HG03097 (cell line): ENCODE results near the gene TSPAN18.

ENCODE experiments used
- ATAC-seq: cut with Tn5 transposase; IDR thresholded peaks from one replicate; pipeline ENCODE4 v1.9.1; 2021; ENCODE audit not compliant: unreplicated experiment, low FRiP score

The TSPAN18 gene

DNA sequence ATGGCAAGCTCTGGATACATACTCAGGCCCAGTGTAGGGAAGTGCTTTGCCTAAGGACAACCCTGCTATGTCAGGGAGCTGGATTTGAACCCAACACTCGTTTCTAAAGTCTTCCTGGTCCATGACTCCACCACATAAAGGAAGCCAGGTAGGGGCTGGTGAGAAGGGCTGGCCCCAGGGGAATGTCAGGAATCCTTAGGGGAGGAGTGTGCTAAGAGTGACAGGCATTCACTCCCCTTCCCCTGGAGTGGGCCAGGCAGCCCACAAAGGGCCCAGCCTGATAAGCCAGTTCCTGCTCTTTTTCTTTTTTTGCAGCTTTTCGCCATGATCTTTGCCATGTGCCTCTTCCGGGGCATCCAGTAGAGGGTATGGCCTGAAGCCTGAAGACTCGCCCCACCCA, 202.1 kb downstream of the TSPAN18 start:
- no peak for ATAC-seq

DNA sequence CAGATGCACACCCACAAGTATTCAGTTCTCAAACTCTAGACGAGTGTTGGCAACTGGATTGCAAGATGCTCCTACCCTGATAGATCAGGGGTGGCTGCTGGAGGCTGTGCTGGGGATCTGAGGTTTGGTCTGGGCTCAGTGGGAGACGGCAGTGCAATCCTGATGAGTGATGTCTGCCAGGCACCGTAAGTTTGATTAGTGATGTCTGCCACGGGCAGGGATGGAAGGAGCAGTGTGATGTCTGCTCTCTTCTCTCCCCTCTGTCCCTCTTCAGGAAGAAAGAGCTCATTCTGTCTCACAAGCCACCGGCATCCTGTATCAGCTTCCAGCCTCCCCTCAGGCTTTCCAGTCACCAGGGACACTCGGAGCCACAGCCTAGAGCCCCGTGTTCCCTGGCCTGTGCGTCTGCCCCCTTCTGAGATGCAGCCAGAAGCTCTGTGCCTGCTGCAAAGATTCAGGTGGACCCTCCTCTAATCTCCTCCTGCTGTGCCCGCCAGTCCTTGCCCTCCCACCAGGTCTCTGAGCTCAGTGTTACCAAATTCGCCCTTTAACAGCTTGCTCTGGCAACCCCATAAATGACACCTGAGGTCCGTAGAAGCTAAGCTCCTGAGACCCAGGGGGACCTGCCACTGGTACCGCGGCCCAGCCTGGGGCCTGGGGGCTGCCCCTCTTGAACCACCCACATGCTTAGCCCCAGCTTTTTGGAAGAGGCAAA, 204.0 kb downstream of the TSPAN18 start:
- ATAC-seq: no peak

DNA sequence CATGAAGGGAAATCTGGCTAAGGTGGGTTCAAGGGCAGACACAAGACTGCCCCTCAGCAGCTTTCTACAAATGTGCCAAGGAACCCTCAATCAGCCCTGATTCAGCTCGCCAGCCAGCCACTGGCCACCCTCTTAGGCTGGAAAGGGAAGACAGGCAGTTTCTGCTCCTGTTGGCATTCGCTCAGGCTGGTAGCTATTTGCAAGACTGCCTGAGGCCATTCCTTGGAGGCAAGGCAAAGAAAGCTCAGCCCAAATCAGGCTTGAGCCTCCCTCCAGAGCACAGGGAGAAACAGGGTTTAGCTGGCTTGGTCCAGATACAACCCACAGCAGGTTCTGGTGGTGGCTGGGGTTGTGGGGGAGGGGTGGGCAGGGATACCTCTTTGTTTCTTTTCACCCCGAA, 204.7 kb downstream of the TSPAN18 start:
- no peak for ATAC-seq

DNA sequence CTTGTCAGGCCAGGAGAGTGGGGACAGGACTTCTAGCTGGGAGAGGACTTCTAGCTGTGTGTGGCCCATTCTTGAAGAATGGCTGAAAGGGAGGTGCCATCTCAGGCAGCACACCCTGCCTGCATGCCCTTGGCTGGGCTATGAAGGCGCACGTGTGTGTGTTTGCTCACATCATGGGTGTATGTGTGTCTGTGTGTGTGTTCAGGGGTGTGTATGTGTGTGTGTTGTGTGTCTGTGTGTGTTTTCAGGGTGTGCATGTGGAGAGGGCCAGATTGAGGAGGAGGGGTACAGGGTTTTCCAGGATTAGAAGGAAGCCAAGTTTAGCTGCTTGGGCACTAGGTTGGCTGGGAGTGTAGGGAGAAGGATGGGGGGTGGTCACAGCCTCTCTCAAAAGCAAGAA, 207.3 kb downstream of the TSPAN18 start:
- ATAC-seq: no peak

DNA sequence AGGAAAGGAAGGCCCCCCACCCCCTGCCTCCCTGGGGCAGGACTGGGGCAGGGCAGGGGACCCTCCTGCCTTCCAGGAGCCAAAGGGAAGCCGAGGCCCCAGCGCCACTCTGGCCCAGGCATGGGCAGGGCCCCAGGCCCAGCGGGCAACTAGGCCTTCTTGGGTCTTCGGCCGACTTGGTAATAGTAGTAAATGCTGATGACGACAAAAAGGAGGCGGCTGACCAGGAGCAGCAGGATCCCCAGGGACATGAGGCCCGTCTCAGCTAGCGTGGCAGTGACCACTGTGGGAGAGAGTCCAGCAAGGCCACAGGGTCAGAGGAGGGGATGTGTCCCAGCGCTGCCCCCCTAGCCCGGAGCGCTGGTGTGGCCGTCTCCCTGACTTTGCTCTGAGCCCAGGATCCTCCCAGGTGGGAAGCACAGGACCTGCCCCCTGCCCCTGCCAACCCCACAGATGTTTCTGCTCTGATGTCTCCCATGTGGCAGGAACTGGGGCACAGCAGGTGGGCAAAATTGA, 208.0 kb downstream of the TSPAN18 start:
- ATAC-seq: no peak

DNA sequence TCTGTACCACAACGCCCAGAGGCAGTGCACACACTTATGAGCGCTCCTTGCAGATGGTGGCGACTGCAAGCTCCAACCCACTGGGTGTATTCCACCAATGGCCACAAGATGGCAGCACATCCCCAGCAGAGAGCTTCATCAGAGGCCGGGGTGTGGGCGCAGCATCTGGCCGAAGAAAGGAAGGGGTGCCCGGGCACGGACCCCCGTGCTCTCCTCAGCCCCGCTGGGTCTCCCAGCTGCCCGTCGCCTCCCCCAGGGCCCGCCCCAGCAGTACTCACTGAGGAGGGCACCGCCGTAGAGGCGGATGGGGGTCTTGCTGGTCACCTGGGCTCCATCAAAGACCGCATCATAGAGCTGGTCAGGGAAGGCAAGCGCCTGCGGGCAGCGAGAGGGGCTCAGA, 209.8 kb downstream of the TSPAN18 start:
- ATAC-seq: no peak

DNA sequence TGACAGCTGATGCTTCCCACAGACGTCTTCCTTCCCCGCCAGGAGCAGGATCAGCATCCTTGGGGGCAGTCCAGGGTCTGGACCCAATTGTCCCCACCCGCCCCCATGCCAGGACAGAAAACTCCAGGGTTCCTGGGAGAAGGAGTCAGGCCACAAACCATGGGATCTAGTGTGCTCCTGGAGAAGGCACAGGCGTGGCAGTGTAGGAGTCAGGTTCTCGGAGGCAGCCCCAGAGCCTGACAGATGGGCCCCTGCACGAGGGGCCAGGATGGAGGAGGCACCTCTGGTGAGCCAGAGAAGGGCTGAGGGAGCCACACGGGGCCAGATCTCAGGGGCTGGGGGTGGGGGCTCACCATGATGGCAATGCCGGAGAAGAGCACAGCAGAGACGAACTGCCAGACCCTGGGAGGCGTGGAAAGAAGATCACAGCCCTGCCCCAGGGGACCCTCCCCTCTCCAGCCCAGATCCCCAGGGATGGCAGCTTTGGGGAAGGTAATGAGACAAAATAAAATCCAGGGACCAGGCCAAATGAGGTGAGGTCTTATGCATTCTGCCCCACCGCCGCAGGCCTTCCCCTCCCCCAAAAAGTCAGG, 210.3 kb downstream of the TSPAN18 start:
- no peak for ATAC-seq

DNA sequence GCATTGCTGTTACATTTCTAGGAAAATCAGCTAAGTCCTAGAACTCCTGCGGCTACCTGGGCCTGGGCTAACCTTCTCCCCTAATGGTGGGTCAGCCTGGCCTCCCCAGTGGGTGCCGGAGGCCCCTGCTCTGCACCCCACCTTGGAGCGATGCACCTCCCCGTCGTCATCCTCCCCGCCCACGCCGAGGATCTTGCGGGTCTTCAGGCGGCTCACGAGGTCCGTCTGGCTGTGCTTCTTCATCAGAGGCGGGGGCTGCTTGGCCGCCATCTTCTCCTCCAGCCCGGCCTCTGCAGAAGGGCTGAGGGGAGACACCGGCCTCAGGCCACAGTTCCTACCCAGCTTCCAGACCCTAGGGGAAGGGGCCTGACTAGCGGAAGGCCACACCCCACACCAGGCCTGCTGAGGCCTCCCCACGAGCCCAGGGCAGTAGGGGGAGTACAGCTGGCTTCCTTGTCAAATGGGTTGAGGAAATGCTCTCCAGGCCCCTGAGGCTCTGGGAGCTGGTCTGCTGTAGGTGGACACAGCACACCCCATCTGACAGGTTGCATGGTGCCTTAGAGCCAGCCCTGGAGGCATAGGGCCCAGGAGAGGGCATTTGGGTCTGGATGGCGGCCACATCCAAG, 211.4 kb downstream of the TSPAN18 start:
- ATAC-seq: no peak

DNA sequence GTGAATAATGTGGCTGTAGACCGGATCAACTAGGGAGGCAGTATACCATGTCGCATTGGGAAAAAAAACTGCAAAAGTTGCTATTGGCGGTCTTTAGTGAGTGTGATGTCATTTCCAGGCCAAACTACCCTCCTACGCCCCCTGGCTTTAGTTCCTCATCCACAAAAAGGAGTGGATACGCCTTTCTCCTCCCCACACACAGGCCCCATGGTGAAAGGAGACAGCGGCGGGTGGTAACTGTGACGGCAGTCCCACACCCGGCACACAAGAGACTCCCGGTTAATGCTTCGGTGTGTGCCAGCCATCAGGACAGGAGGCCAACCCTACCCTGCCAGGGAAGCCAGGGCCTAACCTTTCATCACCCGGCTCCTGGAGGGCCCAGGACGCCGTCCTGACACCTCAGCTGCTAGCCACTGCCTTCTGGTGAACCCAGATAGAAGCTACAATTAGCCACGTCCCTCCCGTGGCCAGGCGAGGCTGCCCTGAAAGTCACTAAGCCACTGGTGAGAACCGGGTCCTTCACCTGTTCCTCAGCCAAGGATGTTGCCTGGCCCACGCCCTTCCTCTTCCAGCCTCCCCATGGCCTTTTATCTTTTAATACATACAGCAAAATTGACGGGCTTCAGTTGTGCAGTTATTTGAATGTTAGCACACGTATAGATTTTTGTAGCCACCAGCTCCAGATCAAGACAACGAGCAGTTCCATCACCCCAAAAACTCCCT, 213.1 kb downstream of the TSPAN18 start:
- ATAC-seq: no peak

DNA sequence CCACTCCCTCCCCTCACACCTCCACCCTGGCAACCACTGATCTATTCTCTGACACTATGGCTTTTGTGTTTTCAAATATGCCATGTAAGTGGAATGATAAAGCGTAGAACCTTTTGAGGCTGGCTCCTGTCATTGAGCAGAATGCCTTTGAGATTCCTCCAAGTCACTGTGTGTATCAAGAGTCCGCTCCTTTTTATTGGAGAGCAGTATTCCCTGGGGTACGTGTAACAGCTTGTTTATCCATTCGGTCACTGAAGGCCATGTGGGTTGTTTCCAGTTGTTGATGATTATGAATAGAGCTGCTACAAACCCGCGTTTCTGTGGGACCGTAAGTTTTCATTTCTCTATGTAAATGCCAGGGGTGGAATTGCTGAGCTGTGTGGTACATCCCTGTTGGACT, 213.6 kb downstream of the TSPAN18 start:
- no peak for ATAC-seq

DNA sequence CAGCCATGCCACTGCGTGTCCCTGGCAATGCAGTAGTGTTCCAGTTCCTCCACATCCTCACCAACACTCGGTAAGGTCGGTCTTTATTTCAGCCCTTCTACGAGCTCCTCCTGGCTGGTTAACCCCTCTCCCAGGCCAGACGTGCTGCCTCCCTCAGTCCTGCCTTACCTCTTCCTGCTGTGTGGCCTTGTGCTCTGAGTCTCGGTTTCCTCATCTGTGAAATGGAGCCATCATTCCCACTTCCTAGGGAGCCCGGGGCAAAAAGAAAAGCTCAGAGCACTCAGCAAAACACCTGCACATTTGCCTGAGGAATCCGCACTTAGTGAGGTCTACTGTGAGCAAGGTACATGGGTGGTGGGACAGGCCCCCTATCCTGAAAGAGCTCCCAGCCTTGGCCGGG, 214.1 kb downstream of the TSPAN18 start:
- no peak for ATAC-seq

DNA sequence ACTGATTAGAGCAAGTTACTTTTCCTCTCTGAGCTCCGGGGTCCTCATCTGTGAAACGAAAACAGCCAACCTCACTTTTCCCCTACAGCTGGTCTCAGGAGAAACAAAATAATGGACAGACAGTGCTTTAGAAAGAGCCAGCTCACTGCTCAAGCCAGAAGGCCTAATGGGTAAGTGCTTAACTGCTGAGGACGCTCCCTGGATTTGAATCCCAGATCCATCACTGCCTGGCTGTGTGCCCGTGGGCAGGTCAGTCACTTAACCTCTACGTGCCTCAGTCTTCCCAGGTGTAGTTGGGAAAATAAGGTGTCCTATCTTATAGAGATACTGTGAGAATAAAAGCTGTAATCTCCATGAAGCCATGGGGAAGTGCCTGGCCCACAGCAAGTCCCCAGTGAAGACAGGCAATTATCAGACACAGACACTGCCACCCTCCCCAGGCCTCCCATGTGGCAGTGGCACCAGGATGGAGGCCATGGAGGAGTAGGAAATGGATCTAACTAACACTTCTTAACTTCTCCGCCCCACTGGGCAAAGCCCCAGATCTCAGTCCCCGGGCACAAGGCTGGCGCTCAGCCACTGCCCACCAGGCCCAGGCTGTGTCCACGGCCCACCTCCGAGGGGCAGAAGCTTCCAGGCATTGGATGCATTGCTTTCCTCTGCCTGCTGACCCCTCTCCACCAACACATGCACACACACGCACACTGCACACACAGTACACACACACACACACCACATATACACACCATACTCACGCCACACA, 214.7 kb downstream of the TSPAN18 start:
- ATAC-seq: no peak

DNA sequence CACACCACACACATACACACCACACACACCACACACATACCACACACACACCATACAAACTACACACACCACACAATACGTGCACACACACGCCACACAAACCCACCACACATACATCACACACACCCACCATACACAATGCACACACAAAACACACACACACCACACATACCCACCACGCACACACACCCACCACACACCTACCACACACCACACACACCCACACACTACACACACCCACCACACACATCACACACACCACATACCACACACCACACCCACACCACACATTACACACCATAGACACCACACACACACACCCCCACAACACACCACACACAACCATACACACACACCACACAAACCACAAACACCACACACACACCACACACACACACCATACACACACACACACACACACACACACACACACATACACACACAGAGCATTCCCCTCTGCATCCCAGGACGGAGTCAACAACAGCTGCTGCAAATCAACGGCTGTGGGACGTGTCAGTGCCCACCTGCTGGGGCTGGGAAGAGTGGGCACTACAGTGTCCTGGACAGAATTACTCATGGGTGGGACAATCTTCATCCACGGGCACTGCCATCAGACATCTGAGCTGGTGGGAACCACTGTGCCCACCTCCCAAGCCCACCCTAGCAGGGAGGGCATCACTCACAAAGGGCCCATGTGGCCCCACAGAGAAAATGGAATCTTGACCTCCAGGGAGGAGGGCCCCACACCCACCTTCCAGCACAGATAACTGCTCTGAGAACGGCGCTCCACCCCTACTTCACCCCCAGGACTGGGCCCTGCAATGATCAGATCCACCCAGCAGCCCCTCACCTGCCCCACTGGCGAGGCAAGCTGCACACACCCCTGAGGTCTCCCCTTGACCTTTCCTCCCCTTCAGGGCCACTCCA, 215.5 kb downstream of the TSPAN18 start:
- no peak for ATAC-seq

DNA sequence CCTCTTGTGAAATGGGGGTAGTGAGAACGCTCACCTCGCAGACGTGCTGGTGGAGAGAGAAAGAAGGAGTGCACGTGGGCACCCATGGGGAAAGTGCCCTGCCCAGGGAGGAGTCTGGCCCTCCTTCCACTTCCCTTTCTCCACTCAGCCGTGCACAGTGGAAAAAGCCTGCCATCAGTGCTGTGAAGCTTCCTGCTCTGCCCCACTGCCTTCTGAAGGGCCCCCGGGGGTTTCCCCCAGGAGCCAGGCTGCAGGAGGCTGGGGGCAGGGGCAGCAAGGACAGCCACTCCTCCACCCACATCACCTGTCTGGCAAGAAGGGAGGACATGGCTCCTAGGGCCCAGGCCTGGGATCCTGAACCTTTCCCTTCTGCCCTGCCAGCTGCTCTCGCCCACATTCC, 216.4 kb downstream of the TSPAN18 start:
- ATAC-seq: peak; percentile 60

DNA sequence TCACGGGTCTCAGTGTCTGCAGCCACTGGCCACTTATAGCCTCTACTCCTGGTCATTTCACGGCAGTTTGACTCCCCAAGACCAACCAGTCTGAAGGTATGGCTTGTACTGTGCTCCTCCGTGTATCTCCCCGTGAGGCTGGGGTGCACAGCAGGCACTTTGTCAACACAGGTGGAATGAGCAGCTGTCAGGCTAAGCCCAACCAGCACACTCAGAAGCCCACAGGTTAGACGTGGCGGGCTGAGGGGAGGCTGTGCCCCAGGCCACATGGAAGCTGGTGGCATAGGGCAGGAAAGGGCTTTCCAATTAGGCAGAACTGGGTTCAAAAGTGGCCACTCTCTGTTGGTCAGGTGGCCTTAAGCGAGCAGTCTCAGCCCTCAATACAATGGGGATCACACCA, 216.9 kb downstream of the TSPAN18 start:
- ATAC-seq: no peak

DNA sequence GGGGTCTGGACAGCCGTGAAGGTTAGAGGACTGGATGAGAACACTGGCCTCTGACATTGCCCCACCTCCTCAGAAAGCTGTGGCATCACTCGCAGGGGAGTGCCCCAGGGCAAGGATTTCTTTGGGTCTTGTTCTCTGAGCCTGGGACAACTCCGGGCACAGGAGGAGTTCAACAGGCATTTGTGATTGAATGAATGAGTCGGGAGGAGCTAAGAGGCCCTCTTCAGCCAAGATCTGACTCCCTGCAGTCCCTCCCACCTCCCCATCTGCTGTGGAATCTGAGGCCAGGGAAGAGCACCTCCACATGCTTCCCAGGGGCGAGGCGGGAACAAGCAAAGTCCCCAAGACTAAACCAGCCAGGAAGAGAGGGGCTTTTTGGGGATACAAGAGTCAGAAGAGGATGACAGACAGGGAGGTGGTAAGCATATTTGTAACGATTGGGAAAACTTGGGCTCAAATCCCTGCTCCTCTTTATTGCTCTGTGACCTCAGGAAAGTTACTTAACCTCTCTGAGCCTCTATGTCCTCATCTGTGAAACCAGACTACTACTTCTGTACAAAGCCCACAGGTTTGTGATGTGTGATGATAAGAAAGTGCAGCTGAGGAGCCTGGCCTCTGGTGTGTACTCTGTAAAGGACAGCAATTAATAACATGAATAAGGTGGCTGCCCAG, 217.6 kb downstream of the TSPAN18 start:
- no peak for ATAC-seq

DNA sequence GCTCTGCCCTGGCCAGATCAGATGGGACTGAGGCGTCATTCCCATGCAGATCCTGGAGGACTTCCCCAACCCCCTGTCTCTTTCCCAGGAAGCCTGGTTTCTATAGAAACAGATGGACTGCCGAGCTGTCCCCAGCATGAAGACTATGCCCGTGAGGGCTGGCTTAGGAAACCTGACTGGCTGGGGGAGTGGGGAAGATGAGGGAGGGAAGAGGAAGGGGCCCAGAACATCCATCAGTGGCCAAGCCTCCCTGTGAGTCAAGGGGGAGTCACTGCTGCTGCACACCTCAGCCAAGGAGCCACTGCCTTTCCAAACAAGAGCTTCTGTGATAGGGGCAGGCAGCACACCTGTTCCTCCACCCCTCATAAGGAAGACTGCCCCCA, 218.1 kb downstream of the TSPAN18 start:
- ATAC-seq: no peak

DNA sequence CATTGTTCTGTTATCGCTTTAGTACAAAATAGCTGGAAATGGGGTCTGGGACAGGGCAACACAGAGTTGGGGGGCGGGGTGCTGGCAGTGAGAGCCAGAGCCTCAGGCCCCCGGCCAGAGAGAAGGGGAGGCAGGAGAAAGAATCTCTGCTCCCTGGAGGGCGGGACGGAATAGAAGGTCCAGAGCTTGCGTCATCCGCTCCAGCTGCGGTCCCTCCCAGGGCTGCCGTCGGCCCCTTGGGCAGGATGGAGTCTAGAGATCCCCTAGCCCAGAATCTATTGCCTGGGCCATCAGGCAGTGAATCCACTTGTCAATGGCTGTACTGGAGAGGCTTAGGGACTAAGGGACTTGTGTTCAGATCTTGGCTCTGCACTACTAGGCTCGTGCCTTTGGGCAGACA, 218.9 kb downstream of the TSPAN18 start:
- no peak for ATAC-seq

DNA sequence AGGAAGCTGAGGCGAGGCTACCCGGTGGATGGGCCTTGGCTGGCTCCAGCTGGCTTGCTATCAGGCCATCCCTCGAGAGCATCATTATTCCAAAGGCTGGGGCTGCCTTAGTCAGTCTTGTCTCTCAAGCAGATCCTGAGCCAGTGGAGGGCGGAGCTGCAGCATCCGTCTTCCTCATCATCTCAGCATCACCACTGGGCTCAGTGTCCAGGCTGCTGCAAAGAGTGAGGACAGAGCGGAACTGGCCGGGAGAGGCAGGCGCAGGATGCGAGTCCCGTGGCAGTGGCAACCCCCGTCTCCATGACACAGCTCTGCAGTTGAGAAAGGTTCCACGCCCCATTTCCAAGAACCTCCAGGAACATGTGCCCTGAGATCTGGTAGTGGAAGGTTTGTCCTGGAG, 219.5 kb downstream of the TSPAN18 start:
- ATAC-seq: no peak
